Uterus (tissue), 4 donors: ENCODE data around the gene B4GALNT3. TPM values are rescaled to one million over a fixed set of nuclear protein-coding genes. Genes with fewer than 3 reads are reported as not detected.

ENCODE experiments used
- DNase-seq, 2 donors: peaks; one replicate each; pipeline ENCODE4 v3.0.0-alpha.2; 2019 to 2020
- H3K27ac ChIP-seq, 2 donors: fragments of 200-600 bp; sonication (generic); 1 replicate in 1 of 2; 2 replicates in 1 of 2; pipeline ENCODE4 v1.5.1; 2016 to 2018
- H3K27me3 ChIP-seq, 2 donors: fragments of 200-600 bp; sonication (generic); one replicate each; pipeline ENCODE4 v1.5.1; 2018 to 2019; ENCODE audit warnings: control low read depth in 1 of 2
- H3K36me3 ChIP-seq, 2 donors: fragments of 200-600 bp; sonication (generic); one replicate each; pipeline ENCODE4 v1.5.1; 2019; ENCODE audit warnings: control low read depth in 1 of 2
- H3K4me1 ChIP-seq, 2 donors: fragments of 200-600 bp; sonication (generic); one replicate each; pipeline ENCODE4 v1.5.1; 2018 to 2019; ENCODE audit warnings: control low read depth in 1 of 2
- H3K4me3 ChIP-seq, 2 donors: fragments of 200-600 bp; sonication (generic); 1 replicate in 1 of 2; 2 replicates in 1 of 2; pipeline ENCODE4 v1.5.1; 2018 to 2019; ENCODE audit warnings: mild to moderate bottlenecking in 1 of 2
- H3K9me3 ChIP-seq, 2 donors: fragments of 200-600 bp; sonication (generic); one replicate each; pipeline ENCODE4 v1.5.1; 2019; ENCODE audit warnings: control low read depth in 1 of 2
- POLR2A ChIP-seq, 2 donors: fragments of 450-650 bp; IDR thresholded peaks; one replicate each; pipeline ENCODE4 v1.6.1; 2016; ENCODE audit warnings: antibody characterized with exemption in 2 of 2, mild to moderate bottlenecking in 1 of 2, moderate library complexity in 1 of 2
- intact Hi-C: fragments of 100-400 bp; cut with DNase I; formaldehyde crosslinking; loops from one replicate; pipeline ENCODE4 v1.15.1; 2023; ENCODE audit warnings: low total_unique reads
- total RNA-seq, 4 donors: library from RNA; depleted of rRNA in 3 of 4; stranded (reverse); fragments of >200 nt in 3 of 4; gene quantifications; one replicate each; pipeline versions ENCODE4 v1.1.0 to v1.2.4, GENCODE V29; 2014 to 2023
- TF ChIP-seq, protein P1 (sequence below), 4 experiments: fragments of 200-600 bp in 2 of 4; fragments of 450-650 bp in 2 of 4; sonication (generic) in 2 of 4; IDR thresholded peaks; one replicate each; pipeline ENCODE4 v1.5.1; 2016 to 2019; ENCODE audit warnings: antibody characterized with exemption in 4 of 4, mild to moderate bottlenecking in 2 of 4, moderate library complexity in 1 of 4
- donor health status: DM: yes; HTN: yes; CAD: no.

B4GALNT3 gene
- total RNA-seq, 4 donors from 2014 or later: 2.2 to 29.2 (median 3.1) TPM

- H3K9me3 ChIP-seq: no peaks in the 10 kb centered on the region
- DNase-seq: no peak
These were observed 15.5 kb downstream of the B4GALNT3 start for GRCh38 chr12:475286-475685.

DNA sequence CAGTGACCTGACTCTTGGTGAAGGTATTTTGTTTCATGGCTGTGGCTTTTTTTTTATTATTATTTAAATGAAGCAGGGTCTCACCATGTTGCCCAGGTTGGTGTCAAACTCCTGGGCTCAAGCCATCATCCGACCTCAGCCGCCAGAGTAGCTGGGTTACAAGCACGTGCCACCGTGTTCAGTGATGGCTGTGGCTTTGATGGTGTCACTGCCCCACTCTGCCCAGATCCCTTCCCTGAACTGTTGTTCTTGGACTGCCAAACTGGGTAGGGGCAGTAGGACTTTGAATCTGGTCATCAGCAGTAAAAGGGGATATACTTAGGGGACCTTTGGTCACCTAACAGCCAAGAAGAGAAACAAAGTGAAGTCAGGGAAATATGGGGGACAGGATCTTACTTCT is 19.4 kb downstream of the B4GALNT3 start:
- peaks cover 0 to 11% of the 10 kb centered on the region in 2 donors for H3K4me1 ChIP-seq
- DNase-seq: no peak
- no peak for TF ChIP-seq POLR2A (IDR thresholded peaks at IDR 0.05)
- TF ChIP-seq, protein P1, sequence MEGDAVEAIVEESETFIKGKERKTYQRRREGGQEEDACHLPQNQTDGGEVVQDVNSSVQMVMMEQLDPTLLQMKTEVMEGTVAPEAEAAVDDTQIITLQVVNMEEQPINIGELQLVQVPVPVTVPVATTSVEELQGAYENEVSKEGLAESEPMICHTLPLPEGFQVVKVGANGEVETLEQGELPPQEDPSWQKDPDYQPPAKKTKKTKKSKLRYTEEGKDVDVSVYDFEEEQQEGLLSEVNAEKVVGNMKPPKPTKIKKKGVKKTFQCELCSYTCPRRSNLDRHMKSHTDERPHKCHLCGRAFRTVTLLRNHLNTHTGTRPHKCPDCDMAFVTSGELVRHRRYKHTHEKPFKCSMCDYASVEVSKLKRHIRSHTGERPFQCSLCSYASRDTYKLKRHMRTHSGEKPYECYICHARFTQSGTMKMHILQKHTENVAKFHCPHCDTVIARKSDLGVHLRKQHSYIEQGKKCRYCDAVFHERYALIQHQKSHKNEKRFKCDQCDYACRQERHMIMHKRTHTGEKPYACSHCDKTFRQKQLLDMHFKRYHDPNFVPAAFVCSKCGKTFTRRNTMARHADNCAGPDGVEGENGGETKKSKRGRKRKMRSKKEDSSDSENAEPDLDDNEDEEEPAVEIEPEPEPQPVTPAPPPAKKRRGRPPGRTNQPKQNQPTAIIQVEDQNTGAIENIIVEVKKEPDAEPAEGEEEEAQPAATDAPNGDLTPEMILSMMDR (IDR thresholded peaks at IDR 0.05): no peak
- H3K27me3 ChIP-seq: no peaks in the 10 kb centered on the region
- intact Hi-C loops: no loop called here
- H3K9me3 ChIP-seq: no peaks in the 10 kb centered on the region
- H3K4me3 ChIP-seq: no peak overlapping the region
- H3K27ac ChIP-seq: no peak overlapping the region
- H3K36me3 ChIP-seq: no peaks in the 10 kb centered on the region

More at GRCh38 chr12:475286-475685, 15.5 kb downstream of the B4GALNT3 start:
- no peaks in the 10 kb centered on the region for H3K27me3 ChIP-seq
- H3K4me3 ChIP-seq: no peak overlapping the region
- H3K36me3 ChIP-seq: no peaks in the 10 kb centered on the region
- TF ChIP-seq, protein P1 (IDR thresholded peaks at IDR 0.05): no peak
- TF ChIP-seq POLR2A (IDR thresholded peaks at IDR 0.05): no peak
- no peak overlapping the region for H3K27ac ChIP-seq
- intact Hi-C loops: no loop called here
- H3K4me1 ChIP-seq: no peaks in the 10 kb centered on the region

GRCh38 chr12:480831-481816 is 21.4 kb downstream of the B4GALNT3 start:
- peak; percentile 69 to 81 for DNase-seq

GRCh38 chr12:482061-482460 is 22.3 kb downstream of the B4GALNT3 start:
- Histone ChIP-seq H3K9me3 (no peaks in the 10 kb centered on the region), H3K27ac (peak overlapping the region in 1 of 2 donors; percentile 82), H3K4me3 (no peak overlapping the region), H3K4me1 (peaks cover 0 to 11% of the 10 kb centered on the region in 2 donors), H3K27me3 (no peaks in the 10 kb centered on the region), H3K36me3 (no peaks in the 10 kb centered on the region)
- intact Hi-C loops: no loop called here
- DNase-seq: no peak
- TF ChIP-seq POLR2A (IDR thresholded peaks at IDR 0.05): no peak
- TF ChIP-seq, protein P1 (IDR thresholded peaks at IDR 0.05): no peak

More at GRCh38 chr12:480831-481816, 21.4 kb downstream of the B4GALNT3 start:
- Histone ChIP-seq H3K27ac (peak overlapping the region; percentile 67 to 82), H3K36me3 (no peaks in the 10 kb centered on the region), H3K27me3 (no peaks in the 10 kb centered on the region), H3K4me1 (peaks cover 0 to 11% of the 10 kb centered on the region in 2 donors), H3K9me3 (no peaks in the 10 kb centered on the region), H3K4me3 (no peak overlapping the region)
- TF ChIP-seq, protein P1 (IDR thresholded peaks at IDR 0.05): no peak
- no peak for TF ChIP-seq POLR2A (IDR thresholded peaks at IDR 0.05)
- intact Hi-C loops: no loop called here

GRCh38 chr12:484096-484495 is 24.4 kb downstream of the B4GALNT3 start:
- H3K4me3 ChIP-seq: no peak overlapping the region
- DNase-seq: no peak
- no peaks in the 10 kb centered on the region for H3K27me3 ChIP-seq
- no peak for TF ChIP-seq POLR2A (IDR thresholded peaks at IDR 0.05)
- TF ChIP-seq, protein P1 (IDR thresholded peaks at IDR 0.05): no peak
- H3K36me3 ChIP-seq: no peaks in the 10 kb centered on the region
- peaks cover 0 to 5% of the 10 kb centered on the region in 2 donors for H3K9me3 ChIP-seq
- no peak overlapping the region for H3K27ac ChIP-seq
- H3K4me1 ChIP-seq: peaks cover 0 to 11% of the 10 kb centered on the region in 2 donors
- intact Hi-C loops: no loop called here
